ENCODE data around the gene DCHS1. TPM values are rescaled to one million over a fixed set of nuclear protein-coding genes. Genes with fewer than 3 reads are reported as not detected.

The DCHS1 gene
- polyA plus RNA-seq, 2 of the 4 experiments (the other 2 are of a cell fraction), result 0.06 TPM

GRCh38 chr11:6646071-6646470, 9.5 kb downstream of the DCHS1 start:
- FAIRE-seq, result no peak
- WGBS (ENCODE audit: missing lambda C conversion rate), result 66% methylated on average over 10 of the region's 12 CpGs
- Histone ChIP-seq H3K4me3 (no peak overlapping the region), H3K27ac (no peak overlapping the region), H3K9me3 (no peaks in the 10 kb centered on the region), H3K4me1 (no peaks in the 10 kb centered on the region), H3K4me2 (no peak overlapping the region)
- POLR2A ChIA-PET, result no interaction called here
- no peak for TF ChIP-seq HDAC2 (IDR thresholded peaks at IDR 0.05)
- TF ChIP-seq FOXS1 (CRISPR knock-in tag; IDR thresholded peaks at IDR 0.05), result no peak
- TF ChIP-seq POLR2A (IDR thresholded peaks at IDR 0.05; ENCODE audit: low read length), result no peak
- no peak for TF ChIP-seq E2F6 (IDR thresholded peaks at IDR 0.05; ENCODE audit: borderline replicate concordance, low read depth)
- TF ChIP-seq NFE2L2 (conservative IDR thresholded peaks at IDR 0.05; ENCODE audit: low read length), result no peak
- TF ChIP-seq CHD4 (IDR thresholded peaks at IDR 0.05; ENCODE audit: borderline replicate concordance), result no peak
- TF ChIP-seq FOSL2 (IDR thresholded peaks at IDR 0.05), result no peak
- no peak for TF ChIP-seq FOSL2 (CRISPR knock-in tag; IDR thresholded peaks at IDR 0.05)
- TF ChIP-seq ELK1 (IDR thresholded peaks at IDR 0.05; ENCODE audit: low read depth, low read length), result no peak
- no peak for TF ChIP-seq EP300 (IDR thresholded peaks at IDR 0.05)
- no peak for TF ChIP-seq ZC3H11A (IDR thresholded peaks at IDR 0.05)
- TF ChIP-seq RFX5 (IDR thresholded peaks at IDR 0.05), result no peak
- TF ChIP-seq CEBPB (IDR thresholded peaks at IDR 0.05), result no peak
- TF ChIP-seq JUNB (IDR thresholded peaks at IDR 0.05), result no peak
- CTCF ChIA-PET, result no interaction called here
- DNase-seq (ENCODE audit: low read depth in 1 of 2, low spot score in 1 of 2), result no peak
- ATAC-seq, result no peak

- 43% methylated on average over 7 of the region's 7 CpGs for WGBS (ENCODE audit: missing lambda C conversion rate)
- TF ChIP-seq PHF8 (IDR thresholded peaks at IDR 0.05; ENCODE audit: borderline replicate concordance, low read depth) (no peak), RAD21 (conservative IDR thresholded peaks at IDR 0.05 in 1 of 2, IDR thresholded peaks at IDR 0.05 in 1 of 2) (no peak), TP53 (CRISPR knock-in tag; IDR thresholded peaks at IDR 0.05) (no peak), ZNF302 (CRISPR knock-in tag; IDR thresholded peaks at IDR 0.05) (no peak), USF2 (IDR thresholded peaks at IDR 0.05) (no peak), ZSCAN20 (CRISPR knock-in tag; IDR thresholded peaks at IDR 0.05) (no peak), CHD4 (IDR thresholded peaks at IDR 0.05; ENCODE audit: borderline replicate concordance) (no peak), MAX (IDR thresholded peaks at IDR 0.05) (no peak), MYC (IDR thresholded peaks at IDR 0.05; ENCODE audit: borderline replicate concordance, low read length) (no peak), RARB (CRISPR knock-in tag; IDR thresholded peaks at IDR 0.05) (no peak), NFE2L2 (conservative IDR thresholded peaks at IDR 0.05; ENCODE audit: low read length) (no peak), POLR2AphosphoS2 (conservative IDR thresholded peaks at IDR 0.05; ENCODE audit: low read length) (no peak), ESRRA (IDR thresholded peaks at IDR 0.05; ENCODE audit: borderline replicate concordance, low read length) (no peak)
- Histone ChIP-seq H3K4me2 (no peak overlapping the region), H3K4me1 (no peaks in the 10 kb centered on the region), H3K9me3 (no peaks in the 10 kb centered on the region), H3K4me3 (no peak overlapping the region), H3K27ac (no peak overlapping the region)
- ChIA-PET CTCF (interaction anchor here (1.0 to 1.7 kb wide), 2 partner anchors 11 to 40 kb away, joined by 3 to 4 read pairs; partner anchors contain the start of gene MRPL17), POLR2A (no interaction called here)
- no peak for ATAC-seq
- no peak for FAIRE-seq
- no peak for DNase-seq (ENCODE audit: low read depth in 1 of 2, low spot score in 1 of 2)
These were observed 12.7 kb downstream of the DCHS1 start for GRCh38 chr11:6642957-6643356.

Measured in A549 (cell line).